ENCODE measurements around the gene NFATC2. TPM values are rescaled to one million over a fixed set of nuclear protein-coding genes. Genes with fewer than 3 reads are reported as not detected.
A peak's percentile ranks its signal among the peaks of the same experiment; 100 is the strongest.

The NFATC2 gene
- total RNA-seq, 3 donors from 2014 or later (not counting 1 experiment from before 2014, with no cell fraction given) = 141 to 195 (median 160) TPM

DNA sequence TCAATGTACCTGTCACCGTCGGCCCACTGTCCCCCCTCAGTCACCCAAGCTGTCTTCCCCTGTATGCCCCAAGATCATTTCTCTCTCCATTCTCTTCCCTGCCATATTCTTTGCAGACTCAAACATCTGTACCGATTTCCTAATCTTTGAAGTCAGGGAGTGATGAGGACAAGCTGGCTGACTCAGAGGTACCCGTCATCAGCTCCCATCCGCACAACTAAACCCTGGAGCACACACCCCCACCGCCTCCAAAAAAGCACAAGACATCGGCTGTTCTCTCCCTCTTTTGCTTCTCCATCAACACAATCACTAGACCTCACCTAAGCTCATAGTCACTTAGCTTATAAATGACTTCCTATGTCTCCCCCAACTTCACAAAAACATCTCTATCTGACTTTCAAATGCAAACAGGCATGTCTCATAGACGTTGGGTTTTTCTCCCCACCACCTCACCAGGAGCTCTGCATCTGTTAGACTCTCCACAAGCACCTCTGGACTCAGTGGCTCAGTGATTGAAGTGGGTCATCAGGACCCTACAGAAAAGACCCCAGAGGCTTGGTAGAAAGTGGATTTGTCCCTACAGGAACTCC is 11.5 kb upstream of the NFATC2 start:
- peak overlapping the region; percentile 24 to 59 for H3K27ac Mint-ChIP-seq
- H3K36me3 Mint-ChIP-seq = no peaks in the 10 kb centered on the region

DNA sequence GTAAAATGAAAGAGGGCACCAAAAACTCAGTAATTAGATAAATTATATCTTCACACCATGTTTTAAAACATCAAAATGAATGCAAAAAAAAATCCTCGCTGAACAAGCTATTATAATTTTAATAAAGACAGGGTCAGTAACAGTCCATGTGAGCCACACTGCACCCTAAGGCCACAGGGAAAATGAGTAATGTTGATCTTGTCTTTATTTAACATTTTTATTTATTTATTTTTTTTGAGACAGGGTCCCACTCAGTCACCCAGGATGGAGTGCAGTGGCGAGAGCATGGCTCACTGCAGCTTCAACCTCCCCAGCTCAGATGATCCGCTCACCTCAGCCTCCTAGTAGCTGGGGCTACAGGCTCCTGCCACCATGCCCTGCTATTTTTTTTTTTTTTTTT is 8.7 kb upstream of the NFATC2 start:
- no peak overlapping the region for H3K27ac Mint-ChIP-seq
- intact Hi-C loops (cut with micrococcal nuclease) = no loop called here
- WGBS (ENCODE audit: insufficient coverage) = 95% methylated on average over 3 of the region's 3 CpGs
- peaks cover 0 to 2% of the 10 kb centered on the region in 2 donors for H3K27me3 Mint-ChIP-seq (ENCODE audit: low read depth in 2 of 2)
- H3K4me1 ChIP-seq (ENCODE audit: control insufficient read depth, insufficient read depth, low read length) = peaks cover 18% of the 10 kb centered on the region
- no peaks in the 10 kb centered on the region for H3K9me3 ChIP-seq (ENCODE audit: control insufficient read depth, insufficient read depth, low read length)
- H3K4me3 Mint-ChIP-seq = no peak overlapping the region
- no peaks in the 10 kb centered on the region for H3K27me3 ChIP-seq (ENCODE audit: control insufficient read depth, insufficient read depth, low read length)
- H3K27ac ChIP-seq (ENCODE audit: low read length) = no peak overlapping the region
- DNase-seq (no peak), ATAC-seq (no peak)
- H3K4me1 Mint-ChIP-seq = peaks cover 21 to 28% of the 10 kb centered on the region in 2 donors
- H3K36me3 Mint-ChIP-seq = no peaks in the 10 kb centered on the region
- H3K36me3 ChIP-seq (ENCODE audit: control insufficient read depth, insufficient read depth, low read length) = no peaks in the 10 kb centered on the region
- H3K9me3 Mint-ChIP-seq = no peaks in the 10 kb centered on the region
- H3K4me3 ChIP-seq (ENCODE audit: low read length) = no peak overlapping the region
- TF ChIP-seq, protein P1, sequence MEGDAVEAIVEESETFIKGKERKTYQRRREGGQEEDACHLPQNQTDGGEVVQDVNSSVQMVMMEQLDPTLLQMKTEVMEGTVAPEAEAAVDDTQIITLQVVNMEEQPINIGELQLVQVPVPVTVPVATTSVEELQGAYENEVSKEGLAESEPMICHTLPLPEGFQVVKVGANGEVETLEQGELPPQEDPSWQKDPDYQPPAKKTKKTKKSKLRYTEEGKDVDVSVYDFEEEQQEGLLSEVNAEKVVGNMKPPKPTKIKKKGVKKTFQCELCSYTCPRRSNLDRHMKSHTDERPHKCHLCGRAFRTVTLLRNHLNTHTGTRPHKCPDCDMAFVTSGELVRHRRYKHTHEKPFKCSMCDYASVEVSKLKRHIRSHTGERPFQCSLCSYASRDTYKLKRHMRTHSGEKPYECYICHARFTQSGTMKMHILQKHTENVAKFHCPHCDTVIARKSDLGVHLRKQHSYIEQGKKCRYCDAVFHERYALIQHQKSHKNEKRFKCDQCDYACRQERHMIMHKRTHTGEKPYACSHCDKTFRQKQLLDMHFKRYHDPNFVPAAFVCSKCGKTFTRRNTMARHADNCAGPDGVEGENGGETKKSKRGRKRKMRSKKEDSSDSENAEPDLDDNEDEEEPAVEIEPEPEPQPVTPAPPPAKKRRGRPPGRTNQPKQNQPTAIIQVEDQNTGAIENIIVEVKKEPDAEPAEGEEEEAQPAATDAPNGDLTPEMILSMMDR (IDR thresholded peaks at IDR 0.05) = no peak

More for the DNA sequence above, 11.5 kb upstream of the NFATC2 start:
- H3K27me3 ChIP-seq (ENCODE audit: control insufficient read depth, insufficient read depth, low read length) = peaks cover 3% of the 10 kb centered on the region
- H3K4me1 Mint-ChIP-seq = peaks cover 24 to 28% of the 10 kb centered on the region in 2 donors
- DNase-seq (no peak), ATAC-seq (peak; percentile 45 to 67 (median 64))
- intact Hi-C loops (cut with micrococcal nuclease) = loop anchor here (1.0 kb wide), 2 partner anchors 13 to 23 kb away; no protein-coding TSS in a partner anchor
- H3K27me3 Mint-ChIP-seq (ENCODE audit: low read depth in 2 of 2) = peaks cover 0 to 5% of the 10 kb centered on the region in 2 donors
- peaks cover 18% of the 10 kb centered on the region for H3K4me1 ChIP-seq (ENCODE audit: control insufficient read depth, insufficient read depth, low read length)
- H3K9me3 Mint-ChIP-seq = no peaks in the 10 kb centered on the region
- H3K4me3 Mint-ChIP-seq = peak overlapping the region; percentile 11
- TF ChIP-seq, protein P1 (IDR thresholded peaks at IDR 0.05) = no peak
- 73% methylated on average over 8 of the region's 8 CpGs for WGBS (ENCODE audit: insufficient coverage)
- H3K27ac ChIP-seq (ENCODE audit: low read length) = peak overlapping the region; percentile 2
- no peak overlapping the region for H3K4me3 ChIP-seq (ENCODE audit: low read length)
- no peaks in the 10 kb centered on the region for H3K9me3 ChIP-seq (ENCODE audit: control insufficient read depth, insufficient read depth, low read length)
- no peaks in the 10 kb centered on the region for H3K36me3 ChIP-seq (ENCODE audit: control insufficient read depth, insufficient read depth, low read length)

DNA sequence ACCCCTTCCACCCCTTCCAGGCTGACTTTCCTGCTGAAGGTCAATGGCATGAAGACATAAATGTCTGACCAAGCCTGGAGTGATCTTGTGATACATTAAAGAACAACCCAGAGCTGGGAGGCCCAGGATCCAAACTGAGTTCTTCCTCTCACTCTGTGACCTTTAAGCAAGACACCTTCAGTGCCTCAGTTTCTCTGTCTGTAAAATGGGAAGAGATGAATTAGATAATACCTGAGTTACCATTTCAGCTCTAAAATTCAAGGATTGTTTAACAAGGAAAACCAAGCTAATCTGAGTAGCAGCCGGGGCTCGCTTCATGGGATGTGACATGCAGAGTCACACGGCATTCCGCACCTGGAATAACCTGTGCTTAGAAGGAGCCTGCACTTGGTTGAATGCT is 7.0 kb upstream of the NFATC2 start:
- H3K36me3 Mint-ChIP-seq = no peaks in the 10 kb centered on the region
- Histone ChIP-seq H3K4me3 (ENCODE audit: low read length) (no peak overlapping the region), H3K4me1 (ENCODE audit: control insufficient read depth, insufficient read depth, low read length) (peaks cover 7% of the 10 kb centered on the region), H3K36me3 (ENCODE audit: control insufficient read depth, insufficient read depth, low read length) (no peaks in the 10 kb centered on the region), H3K27ac (ENCODE audit: low read length) (no peak overlapping the region), H3K27me3 (ENCODE audit: control insufficient read depth, insufficient read depth, low read length) (no peaks in the 10 kb centered on the region), H3K9me3 (ENCODE audit: control insufficient read depth, insufficient read depth, low read length) (no peaks in the 10 kb centered on the region)
- 96% methylated on average over 4 of the region's 4 CpGs for WGBS (ENCODE audit: insufficient coverage)
- no peak for DNase-seq
- intact Hi-C loops (cut with micrococcal nuclease) = no loop called here
- H3K27me3 Mint-ChIP-seq (ENCODE audit: low read depth in 2 of 2) = peaks cover 0 to 7% of the 10 kb centered on the region in 2 donors
- no peak for ATAC-seq
- H3K4me1 Mint-ChIP-seq = peaks cover 8 to 21% of the 10 kb centered on the region in 2 donors
- no peak overlapping the region for H3K4me3 Mint-ChIP-seq
- H3K9me3 Mint-ChIP-seq = no peaks in the 10 kb centered on the region
- H3K27ac Mint-ChIP-seq = no peak overlapping the region
- TF ChIP-seq, protein P1 (IDR thresholded peaks at IDR 0.05) = no peak

DNA sequence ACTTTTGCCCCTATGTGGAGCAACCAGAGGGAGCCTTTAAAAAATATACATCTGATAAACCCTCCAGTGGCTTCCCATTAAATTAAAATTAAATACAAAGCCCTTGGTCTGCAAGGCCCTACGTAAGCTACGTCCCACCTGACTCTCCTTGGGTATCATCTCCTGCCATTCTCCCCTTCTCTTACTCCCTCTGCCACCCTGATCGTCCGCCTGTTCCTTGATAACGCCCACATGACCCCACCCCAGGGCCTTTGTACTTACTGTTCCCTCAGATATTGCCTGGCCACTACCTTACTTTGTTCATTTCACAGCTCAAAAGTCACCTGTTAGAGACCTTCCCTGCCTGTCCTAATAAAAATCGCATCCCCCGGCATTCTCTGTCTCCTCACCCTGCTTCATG is 5.4 kb upstream of the NFATC2 start:
- H3K27ac Mint-ChIP-seq = no peak overlapping the region

More for the DNA sequence above, 5.4 kb upstream of the NFATC2 start:
- WGBS (ENCODE audit: insufficient coverage) = 94% methylated on average over 7 of the region's 7 CpGs
- peaks cover 5% of the 10 kb centered on the region for H3K4me1 ChIP-seq (ENCODE audit: control insufficient read depth, insufficient read depth, low read length)
- H3K4me3 ChIP-seq (ENCODE audit: low read length) = no peak overlapping the region
- Mint-ChIP-seq H3K36me3 (no peaks in the 10 kb centered on the region), H3K4me1 (peaks cover 4 to 18% of the 10 kb centered on the region in 2 donors), H3K27me3 (ENCODE audit: low read depth in 2 of 2) (peaks cover 0 to 7% of the 10 kb centered on the region in 2 donors), H3K4me3 (no peak overlapping the region), H3K9me3 (no peaks in the 10 kb centered on the region)
- ATAC-seq = no peak
- H3K9me3 ChIP-seq (ENCODE audit: control insufficient read depth, insufficient read depth, low read length) = no peaks in the 10 kb centered on the region
- no peaks in the 10 kb centered on the region for H3K36me3 ChIP-seq (ENCODE audit: control insufficient read depth, insufficient read depth, low read length)
- intact Hi-C loops (cut with micrococcal nuclease) = no loop called here
- TF ChIP-seq, protein P1 (IDR thresholded peaks at IDR 0.05) = no peak
- no peaks in the 10 kb centered on the region for H3K27me3 ChIP-seq (ENCODE audit: control insufficient read depth, insufficient read depth, low read length)
- no peak overlapping the region for H3K27ac ChIP-seq (ENCODE audit: low read length)
- DNase-seq = no peak

Data from natural killer cell (primary cell).